ENCODE data around the gene ZPBP2. TPM values are rescaled to one million over a fixed set of nuclear protein-coding genes. Genes with fewer than 3 reads are reported as not detected.

The ZPBP2 gene
- total RNA-seq, 4 donors from 2014 or later = not detected

GRCh38 chr17:39835038-39835786 lies 32.8 kb upstream of the ZPBP2 start:
- WGBS = 98% methylated on average over 14 of the region's 17 CpGs
- H3K36me3 ChIP-seq = no peaks in the 10 kb centered on the region
- TF ChIP-seq CTCF (IDR thresholded peaks at IDR 0.05) = no peak
- no peak for TF ChIP-seq POLR2AphosphoS5 (IDR thresholded peaks at IDR 0.05)
- no peak for TF ChIP-seq POLR2A (IDR thresholded peaks at IDR 0.05)
- no peak for TF ChIP-seq EP300 (IDR thresholded peaks at IDR 0.05)
- H3K4me3 ChIP-seq = no peak overlapping the region
- peaks cover 10% of the 10 kb centered on the region for H3K9me3 ChIP-seq
- no peak for DNase-seq (ENCODE audit: low spot score in 2 of 2)
- H3K27me3 ChIP-seq = peaks cover 7% of the 10 kb centered on the region
- H3K27ac ChIP-seq = no peak overlapping the region
- H3K4me1 ChIP-seq = no peaks in the 10 kb centered on the region

- H3K4me1 ChIP-seq = no peaks in the 10 kb centered on the region
- peaks cover 10% of the 10 kb centered on the region for H3K9me3 ChIP-seq
- no peaks in the 10 kb centered on the region for H3K36me3 ChIP-seq
- 78% methylated on average over 5 of the region's 6 CpGs for WGBS
- no peak for DNase-seq (ENCODE audit: low spot score in 2 of 2)
- peaks cover 7% of the 10 kb centered on the region for H3K27me3 ChIP-seq
- no peak overlapping the region for H3K4me3 ChIP-seq
- no peak overlapping the region for H3K27ac ChIP-seq
- TF ChIP-seq EP300 (IDR thresholded peaks at IDR 0.05) (no peak), POLR2A (IDR thresholded peaks at IDR 0.05) (no peak), CTCF (IDR thresholded peaks at IDR 0.05) (no peak), POLR2AphosphoS5 (IDR thresholded peaks at IDR 0.05) (no peak)
Measured at GRCh38 chr17:39836117-39836516, 31.9 kb upstream of the ZPBP2 start.

GRCh38 chr17:39838057-39838456 lies 29.9 kb upstream of the ZPBP2 start:
- no peaks in the 10 kb centered on the region for H3K36me3 ChIP-seq
- no peak overlapping the region for H3K4me3 ChIP-seq
- WGBS = 89% methylated on average over 1 of the region's 1 CpG
- TF ChIP-seq POLR2AphosphoS5 (IDR thresholded peaks at IDR 0.05) (no peak), POLR2A (IDR thresholded peaks at IDR 0.05) (no peak), EP300 (IDR thresholded peaks at IDR 0.05) (no peak), CTCF (IDR thresholded peaks at IDR 0.05) (no peak)
- peaks cover 16% of the 10 kb centered on the region for H3K27me3 ChIP-seq
- peaks cover 10% of the 10 kb centered on the region for H3K9me3 ChIP-seq
- no peaks in the 10 kb centered on the region for H3K4me1 ChIP-seq
- no peak for DNase-seq (ENCODE audit: low spot score in 2 of 2)
- H3K27ac ChIP-seq = no peak overlapping the region

- Histone ChIP-seq H3K36me3 (no peaks in the 10 kb centered on the region), H3K27me3 (peaks cover 18% of the 10 kb centered on the region), H3K9me3 (peaks cover 10% of the 10 kb centered on the region), H3K4me3 (no peak overlapping the region), H3K4me1 (no peaks in the 10 kb centered on the region), H3K27ac (no peak overlapping the region)
- 77% methylated on average over 1 of the region's 1 CpG for WGBS
- no peak for DNase-seq (ENCODE audit: low spot score in 2 of 2)
- TF ChIP-seq EP300 (IDR thresholded peaks at IDR 0.05) = no peak
Measured at GRCh38 chr17:39838784-39839183, 29.2 kb upstream of the ZPBP2 start.

- TF ChIP-seq CTCF (IDR thresholded peaks at IDR 0.05) = no peak
- TF ChIP-seq POLR2AphosphoS5 (IDR thresholded peaks at IDR 0.05) = no peak
- TF ChIP-seq EP300 (IDR thresholded peaks at IDR 0.05) = no peak
- TF ChIP-seq POLR2A (IDR thresholded peaks at IDR 0.05) = no peak
- H3K4me3 ChIP-seq = no peak overlapping the region
- no peaks in the 10 kb centered on the region for H3K36me3 ChIP-seq
- H3K27me3 ChIP-seq = peaks cover 13% of the 10 kb centered on the region
- no peak overlapping the region for H3K27ac ChIP-seq
- H3K9me3 ChIP-seq = peaks cover 10% of the 10 kb centered on the region
- 87% methylated on average over 2 of the region's 2 CpGs for WGBS
- no peak for DNase-seq (ENCODE audit: low spot score in 2 of 2)
- no peaks in the 10 kb centered on the region for H3K4me1 ChIP-seq
Measured at GRCh38 chr17:39841134-39841683, 26.8 kb upstream of the ZPBP2 start.

All from suprapubic skin (tissue), 4 donors.